Natural killer cell treated with Interleukin-12 subunit alpha and Interleukin-12 subunit beta and Interleukin-15 and Interleukin-18, amount 100 ng/mL, for 72 hours (primary cell): ENCODE results near the gene CACNA2D2. TPM values are rescaled to one million over a fixed set of nuclear protein-coding genes. Genes with fewer than 3 reads are reported as not detected.

ENCODE experiments used
- ATAC-seq, 2 donors: fragments of 150-1000 bp; cut with Tn5 transposase in 1 of 2; sonication (Bioruptor Pico), chemical (Tn5 transposase) in 1 of 2; 2 replicates each; pipeline ENCODE4 v1.10.0; 2021
- DNase-seq: peaks from one replicate; pipeline ENCODE4 v3.0.0; 2022; ENCODE audit warnings: low spot score
- H3K27ac Mint-ChIP-seq, 2 donors: 1 replicate in 1 of 2; 2 replicates in 1 of 2; pipeline ENCODE4 v1.8.0; 2022; ENCODE audit warnings: mixed read lengths in 2 of 2, mild to moderate bottlenecking in 1 of 2, moderate library complexity in 1 of 2
- H3K27me3 Mint-ChIP-seq, 2 donors: 1 replicate in 1 of 2; 2 replicates in 1 of 2; pipeline ENCODE4 v1.8.0; 2022; ENCODE audit warnings: mixed read lengths in 2 of 2
- H3K36me3 Mint-ChIP-seq: one replicate; pipeline ENCODE4 v1.8.0; 2022; ENCODE audit warnings: mixed read lengths
- H3K4me1 Mint-ChIP-seq, 2 donors: 1 replicate in 1 of 2; 2 replicates in 1 of 2; pipeline ENCODE4 v1.8.0; 2022; ENCODE audit warnings: low read depth in 2 of 2, mixed read lengths in 2 of 2, mild to moderate bottlenecking in 1 of 2
- H3K4me3 Mint-ChIP-seq: one replicate; pipeline ENCODE4 v1.8.0; 2022; ENCODE audit warnings: mixed read lengths
- H3K9me3 Mint-ChIP-seq: 2 replicates; pipeline ENCODE4 v1.8.0; 2022; ENCODE audit warnings: mixed read lengths
- total RNA-seq, 2 donors: library from RNA; stranded (reverse); gene quantifications; one replicate each; pipeline ENCODE4 v1.2.3, GENCODE V29; 2022

The CACNA2D2 gene
- total RNA-seq, 2 donors from 2014 or later = 1.6 to 1.7 TPM

DNA sequence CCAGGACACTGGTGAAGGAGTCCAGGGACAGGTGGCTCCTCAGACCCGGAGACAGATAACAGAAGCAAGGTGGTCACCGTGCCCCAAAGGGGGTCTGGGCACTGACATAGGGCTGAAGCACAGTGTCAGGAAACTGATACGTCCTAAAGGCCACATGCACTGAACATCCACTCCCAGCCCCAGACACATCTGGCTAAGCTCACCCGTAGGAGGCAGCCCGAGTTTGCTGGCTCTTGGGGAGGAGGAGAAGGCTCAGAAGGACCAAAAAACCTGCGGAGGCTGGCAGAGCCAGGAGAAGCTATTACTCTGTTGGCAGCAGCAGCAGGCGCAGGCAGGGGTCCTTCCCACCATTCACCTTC lies 1.2 kb downstream of the CACNA2D2 start:
- Mint-ChIP-seq H3K4me3 (peak overlapping the region; percentile 60), H3K36me3 (no peaks in the 10 kb centered on the region)

DNA sequence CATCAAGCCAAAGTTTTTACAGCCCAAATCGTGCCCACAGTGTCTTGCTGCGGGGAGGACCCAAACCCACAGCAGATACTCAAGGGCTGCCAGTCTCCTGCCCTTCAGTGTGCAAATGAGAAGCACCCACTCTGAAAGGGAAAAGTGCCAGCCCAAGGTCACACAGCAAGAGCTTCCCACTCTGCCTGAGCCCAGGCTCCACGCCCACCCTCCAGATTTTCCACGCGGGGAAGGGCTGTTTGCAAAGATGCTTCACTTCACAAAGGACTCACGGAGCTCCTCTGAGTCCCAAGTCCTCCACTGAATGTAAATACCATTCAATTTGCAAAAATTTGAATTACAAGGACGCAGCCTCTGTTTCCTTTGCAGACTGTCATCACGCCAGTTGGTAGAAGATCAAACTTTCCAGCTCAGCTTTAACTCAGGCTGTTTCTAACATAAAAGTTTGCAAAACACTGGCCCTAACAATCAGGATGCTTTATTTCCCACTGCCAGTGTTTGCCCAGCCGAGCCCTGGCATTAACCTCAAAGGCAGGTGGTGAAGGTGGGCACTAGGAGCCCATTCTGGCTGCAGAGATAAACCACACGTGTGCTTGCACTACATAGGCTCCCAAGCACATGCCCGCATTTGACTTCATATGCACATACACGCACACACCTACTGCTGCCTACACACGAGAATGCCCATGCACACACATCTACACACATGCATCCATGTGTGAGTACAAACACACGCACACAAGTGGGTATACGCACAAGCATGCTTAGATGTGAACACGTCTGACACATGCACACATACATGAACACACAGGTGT lies 7.6 kb downstream of the CACNA2D2 start:
- no peak for DNase-seq
- no peaks in the 10 kb centered on the region for H3K9me3 Mint-ChIP-seq
- H3K27ac Mint-ChIP-seq = no peak overlapping the region
- H3K27me3 Mint-ChIP-seq = no peaks in the 10 kb centered on the region
- no peak overlapping the region for H3K4me3 Mint-ChIP-seq
- H3K4me1 Mint-ChIP-seq = peaks cover 20 to 28% of the 10 kb centered on the region in 2 donors
- no peak for ATAC-seq
- no peaks in the 10 kb centered on the region for H3K36me3 Mint-ChIP-seq

More for the DNA sequence above, 1.2 kb downstream of the CACNA2D2 start:
- no peak for DNase-seq
- no peak for ATAC-seq
- Mint-ChIP-seq H3K27me3 (peaks cover 0 to 4% of the 10 kb centered on the region in 2 donors), H3K4me1 (peaks cover 15 to 17% of the 10 kb centered on the region in 2 donors), H3K27ac (no peak overlapping the region), H3K9me3 (no peaks in the 10 kb centered on the region)

DNA sequence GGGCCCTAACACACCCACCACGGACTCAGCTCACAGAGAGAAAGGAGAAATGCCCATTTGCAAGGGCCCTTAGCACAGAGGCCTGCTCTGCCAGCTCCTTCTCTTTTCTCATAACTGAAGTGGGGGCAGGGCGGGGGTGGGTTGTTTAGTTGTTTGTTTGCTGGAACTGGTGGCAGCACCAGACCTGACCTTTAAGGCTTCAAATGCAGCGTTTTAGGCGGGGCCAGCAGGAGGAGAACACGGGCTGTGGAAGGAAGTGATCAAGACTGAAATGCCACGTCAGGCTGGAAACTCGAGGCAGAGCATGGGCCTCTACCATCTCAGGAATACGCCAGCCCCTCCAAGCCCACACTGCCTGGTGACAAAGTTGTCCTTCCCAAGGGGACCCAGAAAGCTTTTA lies 9.3 kb downstream of the CACNA2D2 start:
- Mint-ChIP-seq H3K27me3 (no peaks in the 10 kb centered on the region), H3K36me3 (no peaks in the 10 kb centered on the region), H3K9me3 (no peaks in the 10 kb centered on the region), H3K4me1 (peaks cover 23 to 26% of the 10 kb centered on the region in 2 donors), H3K27ac (no peak overlapping the region), H3K4me3 (no peak overlapping the region)
- DNase-seq (no peak), ATAC-seq (no peak)

DNA sequence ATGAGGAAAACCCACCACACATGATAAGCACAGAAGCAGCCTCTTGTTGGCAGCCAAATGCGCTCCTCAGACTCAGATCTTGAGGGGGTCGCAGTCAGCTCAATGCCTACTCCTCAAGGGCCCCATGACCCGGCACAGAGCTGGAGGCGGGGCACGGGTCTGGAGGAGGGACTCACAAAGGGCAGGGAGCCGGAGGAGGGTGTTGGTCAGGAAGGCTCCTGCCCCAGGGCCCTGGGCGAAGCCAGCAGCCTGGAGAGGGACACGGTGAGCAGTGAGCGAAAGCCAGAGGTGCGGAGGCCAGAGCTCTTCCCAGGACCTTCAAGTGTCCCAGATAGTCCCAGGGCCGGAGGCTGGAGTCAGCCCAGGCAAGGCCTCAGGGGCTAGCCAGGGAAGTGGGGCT lies 9.8 kb downstream of the CACNA2D2 start:
- Mint-ChIP-seq H3K36me3 (no peaks in the 10 kb centered on the region), H3K4me1 (peaks cover 22 to 23% of the 10 kb centered on the region in 2 donors), H3K4me3 (no peak overlapping the region), H3K27me3 (no peaks in the 10 kb centered on the region), H3K27ac (no peak overlapping the region), H3K9me3 (no peaks in the 10 kb centered on the region)
- DNase-seq (no peak), ATAC-seq (no peak)

DNA sequence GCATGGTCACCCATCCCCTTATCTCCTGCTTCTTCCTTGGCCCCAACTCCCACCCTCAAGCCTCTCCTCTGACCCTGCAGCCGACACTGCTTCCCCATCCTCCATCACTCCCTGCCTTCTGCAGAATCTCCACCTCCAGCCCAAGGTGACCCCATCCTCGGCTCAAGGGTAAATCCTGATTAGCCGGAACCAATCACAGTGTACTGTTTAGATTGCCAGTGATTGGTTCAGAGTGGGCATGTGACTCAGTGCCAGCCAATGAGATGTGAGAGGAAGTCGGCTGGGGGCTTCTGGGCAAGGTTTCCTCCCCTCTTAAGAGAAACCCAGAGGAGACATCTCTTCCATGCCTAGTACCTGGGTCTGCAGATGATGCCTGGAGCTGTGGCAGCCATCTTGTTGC lies 10.3 kb downstream of the CACNA2D2 start:
- ATAC-seq (no peak), DNase-seq (no peak)
- peaks cover 22 to 23% of the 10 kb centered on the region in 2 donors for H3K4me1 Mint-ChIP-seq
- no peak overlapping the region for H3K27ac Mint-ChIP-seq
- H3K9me3 Mint-ChIP-seq = no peaks in the 10 kb centered on the region
- H3K4me3 Mint-ChIP-seq = no peak overlapping the region
- H3K27me3 Mint-ChIP-seq = no peaks in the 10 kb centered on the region
- no peaks in the 10 kb centered on the region for H3K36me3 Mint-ChIP-seq

DNA sequence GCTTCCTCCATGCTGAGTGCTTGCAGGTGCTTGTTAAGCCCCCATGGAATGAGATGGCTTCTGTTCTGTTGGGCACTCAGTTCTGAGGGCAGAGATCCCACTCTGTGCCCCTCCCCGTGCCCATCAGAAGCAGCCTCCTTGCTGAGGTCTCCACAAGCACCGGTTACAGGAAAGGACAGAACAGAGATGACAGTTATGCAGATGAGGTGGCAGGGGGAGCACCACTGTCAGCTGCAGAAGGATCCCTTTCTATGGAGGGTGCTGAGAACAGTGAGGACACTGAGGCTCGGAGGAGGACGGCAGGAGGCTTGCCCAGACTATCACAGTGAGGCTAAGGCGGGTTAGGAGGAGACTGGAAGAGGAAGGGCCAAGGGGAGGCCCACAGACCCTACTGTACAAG lies 12.4 kb downstream of the CACNA2D2 start:
- H3K27me3 Mint-ChIP-seq = no peaks in the 10 kb centered on the region
- DNase-seq = no peak
- H3K9me3 Mint-ChIP-seq = no peaks in the 10 kb centered on the region
- peak in 1 of 2 donors; percentile 57 for ATAC-seq
- peaks cover 14 to 26% of the 10 kb centered on the region in 2 donors for H3K4me1 Mint-ChIP-seq
- H3K27ac Mint-ChIP-seq = peak overlapping the region in 1 of 2 donors; percentile 51
- peak overlapping the region; percentile 14 for H3K4me3 Mint-ChIP-seq
- H3K36me3 Mint-ChIP-seq = no peaks in the 10 kb centered on the region

DNA sequence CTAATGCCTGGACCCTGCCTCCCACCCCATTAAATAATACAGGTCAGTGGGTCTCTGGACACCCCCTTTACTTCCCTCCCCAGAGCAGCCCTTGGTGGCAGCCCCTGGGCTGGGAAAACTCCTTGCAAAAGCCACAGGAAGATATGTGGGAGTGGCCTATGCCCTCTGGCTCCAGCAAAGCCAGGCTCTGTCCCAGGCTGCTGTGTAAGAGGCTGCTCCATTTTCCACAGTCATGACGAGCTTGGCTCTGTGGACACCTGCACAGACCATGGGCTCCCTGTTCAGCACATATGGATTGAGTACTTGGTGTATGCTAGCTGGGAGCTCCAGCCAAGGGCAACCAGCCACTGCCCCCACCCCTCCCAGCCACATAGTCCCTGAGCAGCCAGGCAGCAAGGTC lies 13.0 kb downstream of the CACNA2D2 start:
- no peaks in the 10 kb centered on the region for H3K27me3 Mint-ChIP-seq
- DNase-seq = no peak
- H3K4me1 Mint-ChIP-seq = peaks cover 14 to 26% of the 10 kb centered on the region in 2 donors
- H3K4me3 Mint-ChIP-seq = no peak overlapping the region
- ATAC-seq = no peak
- no peaks in the 10 kb centered on the region for H3K36me3 Mint-ChIP-seq
- H3K27ac Mint-ChIP-seq = peak overlapping the region in 1 of 2 donors; percentile 51
- H3K9me3 Mint-ChIP-seq = no peaks in the 10 kb centered on the region

DNA sequence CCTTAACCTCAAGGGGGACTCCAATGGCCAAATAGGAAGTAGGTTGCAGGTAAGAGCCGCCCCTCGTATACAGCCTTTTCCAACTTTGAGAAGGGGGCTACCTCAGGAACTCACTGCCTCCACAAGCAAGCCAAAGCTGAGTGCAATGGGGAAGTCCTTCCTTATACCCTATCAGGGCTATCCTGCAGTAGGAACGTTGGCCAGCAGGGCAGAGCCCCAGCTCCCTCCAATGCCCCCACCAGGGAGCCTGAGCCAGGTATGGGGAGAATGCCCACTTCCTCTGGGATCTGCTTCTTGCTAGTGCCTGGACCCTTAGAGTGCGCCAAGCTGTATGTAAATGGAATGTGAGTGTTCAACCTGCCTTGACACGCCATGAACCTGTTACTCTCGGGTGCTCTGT lies 16.3 kb downstream of the CACNA2D2 start:
- Mint-ChIP-seq H3K4me3 (no peak overlapping the region), H3K9me3 (no peaks in the 10 kb centered on the region), H3K4me1 (peaks cover 8 to 32% of the 10 kb centered on the region in 2 donors), H3K27me3 (no peaks in the 10 kb centered on the region), H3K36me3 (no peaks in the 10 kb centered on the region), H3K27ac (no peak overlapping the region)
- DNase-seq (no peak), ATAC-seq (no peak)

DNA sequence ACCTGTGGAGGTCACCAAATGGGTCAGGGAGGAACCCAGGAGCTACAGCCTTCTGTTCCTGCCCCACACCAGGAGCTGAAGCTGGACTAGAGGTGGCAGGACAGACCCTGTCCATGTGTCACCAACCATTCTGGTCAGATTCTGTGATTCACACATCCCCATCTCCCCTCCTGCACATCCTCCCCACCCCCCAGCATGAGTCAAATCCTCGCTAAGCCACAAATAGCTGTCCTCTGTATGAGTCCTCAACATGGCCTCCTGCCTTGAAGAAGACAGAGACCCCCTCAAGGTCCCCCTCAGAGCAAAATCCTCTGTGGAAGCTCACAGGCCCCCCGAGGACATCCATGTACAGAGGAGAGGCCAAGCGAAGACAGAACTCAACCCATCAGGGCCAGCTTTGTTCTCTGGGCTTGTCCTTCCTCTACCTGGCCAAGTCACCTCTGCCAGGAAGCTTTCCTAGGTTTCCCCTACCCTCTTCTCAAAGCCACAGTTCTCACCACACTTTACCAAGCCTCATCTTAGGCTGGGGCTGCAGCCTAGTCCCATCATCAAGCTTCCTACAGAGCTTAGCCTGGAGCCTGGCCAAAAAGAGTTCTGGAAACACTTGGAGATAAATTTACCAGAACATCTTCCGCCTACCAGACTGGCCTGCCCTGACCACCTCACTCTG lies 17.1 kb downstream of the CACNA2D2 start:
- Mint-ChIP-seq H3K9me3 (no peaks in the 10 kb centered on the region), H3K27me3 (no peaks in the 10 kb centered on the region), H3K4me3 (peak overlapping the region; percentile 17), H3K4me1 (peaks cover 8 to 31% of the 10 kb centered on the region in 2 donors), H3K36me3 (no peaks in the 10 kb centered on the region), H3K27ac (no peak overlapping the region)
- peak; percentile 56 to 80 for ATAC-seq
- no peak for DNase-seq

DNA sequence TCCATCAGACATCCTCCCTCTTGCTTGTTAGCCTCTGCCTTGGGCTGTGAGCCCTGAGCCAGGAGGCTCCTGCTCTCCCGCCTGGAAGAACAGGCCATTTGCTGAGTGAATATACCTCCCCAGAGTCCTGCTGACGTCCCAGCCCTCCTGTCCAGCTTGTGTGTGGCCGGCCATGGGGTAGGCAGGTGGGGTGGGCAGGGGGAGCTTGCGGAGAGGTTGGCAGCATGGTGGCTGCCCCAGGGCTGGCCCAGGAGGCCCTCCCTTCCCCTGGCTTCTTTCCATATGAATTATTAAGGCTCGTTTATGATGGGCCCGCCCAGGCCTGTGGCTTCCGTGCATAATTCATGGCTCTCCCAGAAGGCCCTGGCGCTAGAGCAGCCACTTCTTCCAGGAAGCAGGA lies 18.7 kb downstream of the CACNA2D2 start:
- Mint-ChIP-seq H3K27ac (peak overlapping the region in 1 of 2 donors; percentile 66), H3K4me1 (peaks cover under 1 to 25% of the 10 kb centered on the region in 2 donors), H3K36me3 (no peaks in the 10 kb centered on the region), H3K9me3 (no peaks in the 10 kb centered on the region), H3K27me3 (no peaks in the 10 kb centered on the region), H3K4me3 (no peak overlapping the region)
- no peak for DNase-seq
- no peak for ATAC-seq

DNA sequence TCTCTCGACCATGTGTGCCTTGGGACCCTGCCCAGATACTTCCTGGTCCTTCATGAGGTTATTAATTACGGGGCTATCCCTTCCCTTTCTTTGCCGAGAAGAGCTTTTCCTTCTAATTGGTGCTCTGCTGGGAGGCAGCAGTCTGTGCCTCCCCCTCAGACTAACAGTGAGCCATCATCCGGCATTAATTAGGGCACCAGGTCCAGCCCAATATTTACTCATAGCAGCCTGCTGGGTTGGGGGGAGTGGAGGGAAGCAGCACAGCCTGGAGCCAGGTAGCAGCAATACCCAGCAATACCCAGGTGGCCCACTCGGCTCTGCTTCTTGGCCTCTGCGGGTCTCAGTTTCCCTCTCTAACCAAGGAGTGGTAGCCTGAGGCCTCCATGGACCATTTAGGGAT lies 20.1 kb downstream of the CACNA2D2 start:
- H3K4me1 Mint-ChIP-seq = peaks cover 6 to 25% of the 10 kb centered on the region in 2 donors
- H3K4me3 Mint-ChIP-seq = no peak overlapping the region
- no peak overlapping the region for H3K27ac Mint-ChIP-seq
- no peaks in the 10 kb centered on the region for H3K36me3 Mint-ChIP-seq
- H3K9me3 Mint-ChIP-seq = no peaks in the 10 kb centered on the region
- no peak for DNase-seq
- ATAC-seq = no peak
- no peaks in the 10 kb centered on the region for H3K27me3 Mint-ChIP-seq

DNA sequence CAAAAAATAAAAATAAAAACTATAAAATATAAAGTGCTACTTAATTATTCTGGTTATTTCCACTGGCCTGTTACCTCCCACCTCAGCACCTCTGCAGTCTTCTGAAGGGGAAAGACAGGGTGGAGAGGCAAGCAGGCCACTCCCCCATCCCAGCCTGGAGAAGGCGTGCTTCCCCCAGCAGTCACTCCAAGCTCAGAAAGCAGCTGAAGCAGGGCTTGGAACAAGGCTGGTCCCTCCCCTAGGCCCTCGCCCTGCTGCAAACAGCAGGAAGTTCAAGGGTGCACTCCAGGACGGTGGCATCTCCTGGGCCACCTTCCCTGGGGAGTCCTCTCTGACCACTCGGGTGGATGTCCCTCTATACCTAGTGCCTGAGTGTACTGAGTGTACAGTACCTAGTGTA lies 21.4 kb downstream of the CACNA2D2 start:
- no peak overlapping the region for H3K27ac Mint-ChIP-seq
- no peak for DNase-seq

DNA sequence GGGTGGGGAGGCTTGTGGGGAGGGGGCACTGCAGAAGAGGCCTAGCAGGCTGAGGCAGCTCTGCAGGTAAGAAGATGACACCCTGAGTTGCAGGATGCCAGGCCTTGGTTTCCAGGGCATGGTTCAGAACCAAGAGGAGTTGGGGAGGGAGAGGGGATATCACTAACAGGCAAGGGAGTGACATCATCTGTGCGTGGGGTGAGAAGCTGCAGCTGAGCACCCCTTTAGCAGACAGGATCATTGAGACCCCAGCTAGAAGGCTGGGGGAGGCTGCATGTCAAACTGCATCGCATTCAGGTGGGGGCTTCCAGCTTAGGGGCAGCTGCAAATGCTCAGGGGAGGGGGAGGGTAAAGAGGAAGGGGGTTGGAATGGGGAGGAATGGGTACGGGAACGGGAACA lies 23.0 kb downstream of the CACNA2D2 start:
- Mint-ChIP-seq H3K27ac (peak overlapping the region in 1 of 2 donors; percentile 35), H3K4me3 (no peak overlapping the region), H3K27me3 (no peaks in the 10 kb centered on the region), H3K4me1 (peaks cover 9 to 18% of the 10 kb centered on the region in 2 donors), H3K9me3 (no peaks in the 10 kb centered on the region), H3K36me3 (no peaks in the 10 kb centered on the region)
- DNase-seq (no peak), ATAC-seq (no peak)

More for the DNA sequence above, 21.4 kb downstream of the CACNA2D2 start:
- H3K4me3 Mint-ChIP-seq = no peak overlapping the region
- no peak for ATAC-seq
- no peaks in the 10 kb centered on the region for H3K9me3 Mint-ChIP-seq
- H3K36me3 Mint-ChIP-seq = no peaks in the 10 kb centered on the region
- no peaks in the 10 kb centered on the region for H3K27me3 Mint-ChIP-seq
- peaks cover 9 to 24% of the 10 kb centered on the region in 2 donors for H3K4me1 Mint-ChIP-seq

DNA sequence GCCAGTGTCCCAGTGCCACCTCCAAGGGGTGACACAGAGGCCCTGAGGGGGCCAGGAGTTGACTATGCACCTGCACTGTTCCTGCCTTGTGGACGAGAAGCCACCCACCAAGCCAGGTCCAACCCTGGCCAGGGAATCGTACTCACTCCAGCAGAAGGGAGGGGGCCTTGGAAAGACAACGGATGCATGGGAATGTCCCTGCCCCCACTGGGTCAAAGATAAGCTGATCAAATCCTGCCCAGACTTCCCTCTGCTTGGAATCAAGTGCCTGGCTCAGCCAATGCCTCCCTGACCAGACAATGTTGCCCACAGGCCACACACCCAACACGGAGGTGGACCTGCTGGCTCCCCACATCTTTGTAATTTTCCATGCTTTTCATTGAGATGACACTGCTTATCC lies 23.9 kb downstream of the CACNA2D2 start:
- Mint-ChIP-seq H3K36me3 (no peaks in the 10 kb centered on the region), H3K4me1 (peaks cover 9 to 18% of the 10 kb centered on the region in 2 donors), H3K27ac (peak overlapping the region; percentile 54 to 69), H3K4me3 (no peak overlapping the region), H3K9me3 (no peaks in the 10 kb centered on the region), H3K27me3 (no peaks in the 10 kb centered on the region)
- ATAC-seq (no peak), DNase-seq (no peak)
